AG09319 (cell line): Measurements from ENCODE around the gene RAB19.
A peak's percentile ranks its signal among the peaks of the same experiment; 100 is the strongest.
"Not testable (repeated sequence)": the region's sequence is repeated elsewhere in the genome, so short reads cannot be mapped to it uniquely, and the experiment has no call there.

Experiments
- DNase-seq: peaks from one replicate; pipeline ENCODE4 v3.0.0-alpha.2; 2010; ENCODE audit warnings: low read depth; ENCODE audit errors: extremely low read depth
- CTCF ChIP-seq: IDR thresholded peaks from 2 replicates; pipeline ENCODE4 v1.5.1; 2011; ENCODE audit warnings: low read depth, mild to moderate bottlenecking, inconsistent platforms, low read length, moderate library complexity

RAB19 gene

GRCh38 chr7:140402178-140402835 lies 1.6 kb upstream of the RAB19 start:
- no peak for TF ChIP-seq CTCF
- DNase-seq, result no peak

GRCh38 chr7:140404565-140405065 lies 757 bp downstream of the RAB19 start:
- DNase-seq, result peak; percentile 51
- no peak for TF ChIP-seq CTCF

- no peak for TF ChIP-seq CTCF
These were observed 11.5 kb downstream of the RAB19 start for GRCh38 chr7:140415361-140415760.

GRCh38 chr7:140415816-140416215 lies 12.0 kb downstream of the RAB19 start:
- not testable (repeated sequence) for DNase-seq

More at GRCh38 chr7:140415361-140415760, 11.5 kb downstream of the RAB19 start:
- no peak for DNase-seq

- no peak for TF ChIP-seq CTCF
- DNase-seq, result no peak
These were observed 12.7 kb downstream of the RAB19 start for GRCh38 chr7:140416560-140416959.

- no peak for DNase-seq
- TF ChIP-seq CTCF, result no peak
These were observed 13.7 kb downstream of the RAB19 start for GRCh38 chr7:140417456-140418155.

- not testable (repeated sequence) for DNase-seq
These were observed 14.3 kb downstream of the RAB19 start for GRCh38 chr7:140418156-140418472.

- TF ChIP-seq CTCF, result no peak
These were observed 14.8 kb downstream of the RAB19 start for GRCh38 chr7:140418653-140419052.

More at GRCh38 chr7:140418653-140419052, 14.8 kb downstream of the RAB19 start:
- DNase-seq, result no peak
